A549 (cell line): ENCODE measurements around the gene DLG2.

Experiments used
- BHLHE40 ChIP-seq: IDR thresholded peaks from 2 replicates; pipeline ENCODE4 v1.6.1; 2012; ENCODE audit warnings: low read depth, low read length, inconsistent platforms
- HMGXB4 ChIP-seq: fragments of 250-450 bp; sonication (Bioruptor Pico); IDR thresholded peaks from 2 replicates; pipeline ENCODE4 v1.5.0; 2021; ENCODE audit warnings: mild to moderate bottlenecking, moderate library complexity, borderline replicate concordance
- NR3C1 ChIP-seq: fragments of >200 bp; sonication (Bioruptor Twin); formaldehyde crosslinking; IDR thresholded peaks from 3 replicates; pipeline ENCODE4 v1.6.1; 2017
- RARB ChIP-seq: fragments of 250-450 bp; sonication (Bioruptor Pico); IDR thresholded peaks from 2 replicates; pipeline ENCODE4 v1.8.0; 2021; ENCODE audit warnings: mild to moderate bottlenecking, moderate library complexity
- ZC3H11A ChIP-seq: fragments of 450-650 bp; IDR thresholded peaks from 2 replicates; pipeline ENCODE4 v1.6.1; 2014; ENCODE audit warnings: antibody characterized with exemption, mild to moderate bottlenecking
- TF ChIP-seq, protein P1 (sequence below): fragments of >200 bp; sonication (Bioruptor Twin); formaldehyde crosslinking; IDR thresholded peaks from 3 replicates; pipeline ENCODE4 v1.5.1; 2016

DNA sequence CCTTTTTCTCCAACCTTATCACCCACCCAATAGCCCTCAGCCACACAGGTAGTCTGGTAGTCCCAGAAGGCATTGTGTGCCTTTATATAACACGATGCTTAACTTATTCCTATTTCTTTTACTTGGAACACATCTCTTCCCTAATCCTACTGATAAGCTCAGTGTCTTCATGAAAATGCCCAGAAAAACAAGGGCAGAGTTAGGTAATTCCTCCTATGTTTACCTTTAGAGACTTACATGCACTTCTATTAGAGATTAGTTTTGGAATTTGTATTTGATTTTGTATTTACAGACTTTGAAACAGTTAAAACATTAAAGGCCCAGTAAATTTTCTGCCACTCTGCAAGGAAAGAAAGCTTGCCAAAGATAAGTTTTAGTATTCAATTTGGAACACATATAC is 1703.2 kb downstream of the DLG2 start:
- TF ChIP-seq BHLHE40 (no peak), ZC3H11A (no peak), HMGXB4 (CRISPR knock-in tag) (no peak), NR3C1 (no peak), RARB (CRISPR knock-in tag) (no peak)
- TF ChIP-seq, protein P1, sequence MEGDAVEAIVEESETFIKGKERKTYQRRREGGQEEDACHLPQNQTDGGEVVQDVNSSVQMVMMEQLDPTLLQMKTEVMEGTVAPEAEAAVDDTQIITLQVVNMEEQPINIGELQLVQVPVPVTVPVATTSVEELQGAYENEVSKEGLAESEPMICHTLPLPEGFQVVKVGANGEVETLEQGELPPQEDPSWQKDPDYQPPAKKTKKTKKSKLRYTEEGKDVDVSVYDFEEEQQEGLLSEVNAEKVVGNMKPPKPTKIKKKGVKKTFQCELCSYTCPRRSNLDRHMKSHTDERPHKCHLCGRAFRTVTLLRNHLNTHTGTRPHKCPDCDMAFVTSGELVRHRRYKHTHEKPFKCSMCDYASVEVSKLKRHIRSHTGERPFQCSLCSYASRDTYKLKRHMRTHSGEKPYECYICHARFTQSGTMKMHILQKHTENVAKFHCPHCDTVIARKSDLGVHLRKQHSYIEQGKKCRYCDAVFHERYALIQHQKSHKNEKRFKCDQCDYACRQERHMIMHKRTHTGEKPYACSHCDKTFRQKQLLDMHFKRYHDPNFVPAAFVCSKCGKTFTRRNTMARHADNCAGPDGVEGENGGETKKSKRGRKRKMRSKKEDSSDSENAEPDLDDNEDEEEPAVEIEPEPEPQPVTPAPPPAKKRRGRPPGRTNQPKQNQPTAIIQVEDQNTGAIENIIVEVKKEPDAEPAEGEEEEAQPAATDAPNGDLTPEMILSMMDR: no peak
